Measurements from ENCODE around the gene TCP11. TPM values are rescaled to one million over a fixed set of nuclear protein-coding genes. Genes with fewer than 3 reads are reported as not detected.
A peak's percentile ranks its signal among the peaks of the same experiment; 100 is the strongest.

The TCP11 gene
- polyA plus RNA-seq, 1 of the 3 experiments (the other 2 are of a cell fraction) = 0.16 TPM

- TF ChIP-seq MEF2A (IDR thresholded peaks at IDR 0.05; ENCODE audit: borderline replicate concordance, low read depth) = no peak
Observed at GRCh38 chr6:35184580-35185301, 43.6 kb upstream of the TCP11 start (continued).

DNA sequence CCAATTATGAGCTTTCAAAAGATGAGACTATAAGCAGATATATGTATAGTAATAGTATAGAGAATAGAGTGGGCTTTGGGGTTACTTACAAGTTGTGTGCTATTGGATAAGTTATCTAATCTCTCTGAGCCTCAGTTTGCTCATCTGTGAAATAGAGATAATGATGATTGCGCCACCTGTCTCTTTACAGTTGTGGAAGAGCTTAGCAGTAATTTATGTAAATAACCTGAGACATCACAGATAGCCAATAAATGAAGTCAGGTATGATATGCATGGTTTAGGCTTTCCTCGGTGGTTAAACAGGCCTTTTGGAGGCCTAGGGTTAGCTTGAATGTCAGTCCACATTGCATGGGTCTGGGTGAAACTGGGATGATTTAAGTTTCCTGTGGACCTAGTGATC, 42.8 kb upstream of the TCP11 start:
- Histone ChIP-seq H3K9me3 (no peaks in the 10 kb centered on the region), H2AFZ (ENCODE audit: low read depth) (no peak overlapping the region), H3F3A (replicated peaks; ENCODE audit: insufficient read depth) (peaks cover 19% of the 10 kb centered on the region), H3K27ac (ENCODE audit: low read depth in 2 of 2, low read length in 1 of 2) (0 out of 4 replicates have a peak overlapping the region, but pooled peaks of 1 of the 2 experiments have one; percentile 17), H3K9ac (no peak overlapping the region), H3K4me1 (ENCODE audit: control insufficient read depth in 1 of 2, insufficient read depth in 2 of 2, low read depth in 1 of 2, low read length in 1 of 2) (peaks cover 0 to 19% of the 10 kb centered on the region in 2 experiments; a peak in 2 of 4 replicates), H3K27me3 (ENCODE audit: insufficient read depth) (no peaks in the 10 kb centered on the region), H3K4me3 (ENCODE audit: low read depth in 2 of 2, low read length in 1 of 2) (no peak overlapping the region), H3K4me2 (no peak overlapping the region), H4K20me1 (ENCODE audit: insufficient read depth) (no peaks in the 10 kb centered on the region), H3K36me3 (replicated peaks in 1 of 2; ENCODE audit: control insufficient read depth in 1 of 2, insufficient read depth in 2 of 2, low read length in 1 of 2) (no peaks in the 10 kb centered on the region), H3K79me2 (ENCODE audit: insufficient read depth) (no peaks in the 10 kb centered on the region), H3K9me2 (no peaks in the 10 kb centered on the region)
- TF ChIP-seq REST (IDR thresholded peaks at IDR 0.05; ENCODE audit: low read depth, low read length) = no peak
- TF ChIP-seq SMC3 (IDR thresholded peaks at IDR 0.05; ENCODE audit: low read depth, low read length) = no peak
- no peak for TF ChIP-seq GABPA (IDR thresholded peaks at IDR 0.05; ENCODE audit: low read depth)
- TF ChIP-seq CTCF (IDR thresholded peaks at IDR 0.05) = no peak
- no peak for TF ChIP-seq RFX5 (IDR thresholded peaks at IDR 0.05; ENCODE audit: low read length)
- TF ChIP-seq FOSL2 (IDR thresholded peaks at IDR 0.05; ENCODE audit: borderline replicate concordance, low read depth) = no peak
- TF ChIP-seq TAF1 (IDR thresholded peaks at IDR 0.05; ENCODE audit: borderline replicate concordance, low read depth, low read length) = no peak
- TF ChIP-seq EP300 (IDR thresholded peaks at IDR 0.05; ENCODE audit: borderline replicate concordance in 1 of 2, low read depth in 1 of 2, low read length in 1 of 2) = no peak
- TF ChIP-seq MEF2A (IDR thresholded peaks at IDR 0.05; ENCODE audit: borderline replicate concordance, low read depth) = no peak
- no peak for TF ChIP-seq MAX (IDR thresholded peaks at IDR 0.05; ENCODE audit: low read depth)
- TF ChIP-seq, protein P1, sequence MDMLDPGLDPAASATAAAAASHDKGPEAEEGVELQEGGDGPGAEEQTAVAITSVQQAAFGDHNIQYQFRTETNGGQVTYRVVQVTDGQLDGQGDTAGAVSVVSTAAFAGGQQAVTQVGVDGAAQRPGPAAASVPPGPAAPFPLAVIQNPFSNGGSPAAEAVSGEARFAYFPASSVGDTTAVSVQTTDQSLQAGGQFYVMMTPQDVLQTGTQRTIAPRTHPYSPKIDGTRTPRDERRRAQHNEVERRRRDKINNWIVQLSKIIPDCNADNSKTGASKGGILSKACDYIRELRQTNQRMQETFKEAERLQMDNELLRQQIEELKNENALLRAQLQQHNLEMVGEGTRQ (IDR thresholded peaks at IDR 0.05; ENCODE audit: borderline replicate concordance, low read depth, low read length) = no peak
- TF ChIP-seq RXRA (IDR thresholded peaks at IDR 0.05; ENCODE audit: borderline replicate concordance, low read depth) = no peak
- TF ChIP-seq ZBTB33 (IDR thresholded peaks at IDR 0.05; ENCODE audit: borderline replicate concordance, low read depth) = no peak
- TF ChIP-seq, protein P2, sequence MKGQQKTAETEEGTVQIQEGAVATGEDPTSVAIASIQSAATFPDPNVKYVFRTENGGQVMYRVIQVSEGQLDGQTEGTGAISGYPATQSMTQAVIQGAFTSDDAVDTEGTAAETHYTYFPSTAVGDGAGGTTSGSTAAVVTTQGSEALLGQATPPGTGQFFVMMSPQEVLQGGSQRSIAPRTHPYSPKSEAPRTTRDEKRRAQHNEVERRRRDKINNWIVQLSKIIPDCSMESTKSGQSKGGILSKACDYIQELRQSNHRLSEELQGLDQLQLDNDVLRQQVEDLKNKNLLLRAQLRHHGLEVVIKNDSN (IDR thresholded peaks at IDR 0.05; ENCODE audit: borderline replicate concordance, low read depth) = no peak
- TF ChIP-seq FOXM1 (IDR thresholded peaks at IDR 0.05; ENCODE audit: low read depth) = no peak
- no peak for TF ChIP-seq GATA2 (CRISPR knock-in tag; IDR thresholded peaks at IDR 0.05)
- TF ChIP-seq FOXJ3 (CRISPR knock-in tag; IDR thresholded peaks at IDR 0.05) = no peak
- TF ChIP-seq PBX3 (IDR thresholded peaks at IDR 0.05) = no peak
- ChIA-PET POLR2A (no interaction called here), CTCF (interaction anchor here (0.8 to 1.1 kb wide), 3 partner anchors 23 to 44 kb away, joined by 3 to 4 read pairs (median 3); no protein-coding TSS in a partner anchor)
- DNase-seq = no peak
- 88% methylated on average over 2 of the region's 2 CpGs for WGBS (ENCODE audit: low lambda C conversion rate)

Measured in SK-N-SH (cell line).